Activated CD4-positive, CD25-positive, alpha-beta regulatory T cell treated with anti-CD3 and anti-CD28 coated beads, Interleukin-2, amount 50 U/mL, for 16 hours (primary cell): ENCODE data around the gene NPY4R2.
"Not testable (repeated sequence)": the region's sequence is repeated elsewhere in the genome, so short reads cannot be mapped to it uniquely, and the experiment has no call there.

Experiments
- DNase-seq: peaks from one replicate; pipeline ENCODE4 v3.0.0-alpha.2; 2020; ENCODE audit warnings: low read depth, low spot score

NPY4R2 gene

GRCh38 chr10:47918475-47918874, at the start of gene NPY4R2:
Gene NPY4R2, plus strand, starts transcription at chr10:47918662. Its CDS starts 3,326 bp downstream, at chr10:47921988.
- not testable (repeated sequence) for DNase-seq

- not testable (repeated sequence) for DNase-seq
Observed at GRCh38 chr10:47870887-47871286, 47.6 kb upstream of the NPY4R2 start.

- DNase-seq: not testable (repeated sequence)
Observed at GRCh38 chr10:47871485-47872180, 46.8 kb upstream of the NPY4R2 start.

GRCh38 chr10:47872236-47872635, 46.2 kb upstream of the NPY4R2 start:
- DNase-seq: not testable (repeated sequence)

GRCh38 chr10:47884239-47884638, 34.2 kb upstream of the NPY4R2 start:
- DNase-seq: not testable (repeated sequence)

- not testable (repeated sequence) for DNase-seq
Observed at GRCh38 chr10:47884934-47885333, 33.5 kb upstream of the NPY4R2 start.

- DNase-seq: not testable (repeated sequence)
Observed at GRCh38 chr10:47886356-47886755, 32.1 kb upstream of the NPY4R2 start.

GRCh38 chr10:47886827-47887226, 31.6 kb upstream of the NPY4R2 start:
- DNase-seq: not testable (repeated sequence)

GRCh38 chr10:47890737-47891136, 27.7 kb upstream of the NPY4R2 start:
- not testable (repeated sequence) for DNase-seq

- DNase-seq: not testable (repeated sequence)
Observed at GRCh38 chr10:47892494-47893261, 25.8 kb upstream of the NPY4R2 start.

- DNase-seq: not testable (repeated sequence)
Observed at GRCh38 chr10:47894571-47894970, 23.9 kb upstream of the NPY4R2 start.

GRCh38 chr10:47897813-47898212, 20.6 kb upstream of the NPY4R2 start:
- DNase-seq: not testable (repeated sequence)

GRCh38 chr10:47909333-47909732, 9.1 kb upstream of the NPY4R2 start:
- not testable (repeated sequence) for DNase-seq

GRCh38 chr10:47910486-47910885, 8.0 kb upstream of the NPY4R2 start:
- DNase-seq: not testable (repeated sequence)

- not testable (repeated sequence) for DNase-seq
Observed at GRCh38 chr10:47914052-47914451, 4.4 kb upstream of the NPY4R2 start.

GRCh38 chr10:47915849-47916548, 2.5 kb upstream of the NPY4R2 start:
- not testable (repeated sequence) for DNase-seq

- DNase-seq: not testable (repeated sequence)
Observed at GRCh38 chr10:47920610-47921009, 2.1 kb downstream of the NPY4R2 start.

GRCh38 chr10:47922503-47922902, 4.0 kb downstream of the NPY4R2 start:
- not testable (repeated sequence) for DNase-seq

GRCh38 chr10:47924628-47925027, 6.2 kb downstream of the NPY4R2 start:
- DNase-seq: not testable (repeated sequence)

- not testable (repeated sequence) for DNase-seq
Observed at GRCh38 chr10:47927147-47927916, 8.9 kb downstream of the NPY4R2 start.

- DNase-seq: not testable (repeated sequence)
Observed at GRCh38 chr10:47928225-47928624, 9.8 kb downstream of the NPY4R2 start.
